Panc1 (cell line): ENCODE data around the gene IL12RB2. TPM values are rescaled to one million over a fixed set of nuclear protein-coding genes. Genes with fewer than 3 reads are reported as not detected.

ENCODE experiments used
- ATAC-seq: fragments of 200-7000 bp; cut with Tn5 transposase; 2 replicates; pipeline ENCODE4 v1.9.1; 2020; ENCODE audit warnings: mild to moderate bottlenecking, moderate library complexity
- BruUV-seq: library from RNA; stranded (reverse); fragments of 400-500 nt; replicated peaks from 2 replicates; lab custom pipeline; 2021; lab: Mats Ljungman, UMichigan
- CTCF ChIA-PET: fragments of 300-600 bp; sonication (Branson Sonifier 250); formaldehyde crosslinking; loops from one replicate; lab custom pipeline; 2022; ENCODE audit warnings: antibody characterized with exemption; lab: Charles Lee
- POLR2A ChIA-PET: fragments of 300-600 bp; sonication (Branson Sonifier 250); formaldehyde crosslinking; loops from one replicate; lab custom pipeline; 2022; ENCODE audit warnings: antibody characterized with exemption; lab: Charles Lee
- DNase-seq: peaks from one replicate; pipeline ENCODE4 v3.0.0-alpha.2; 2010; ENCODE audit warnings: low read depth, low spot score
- H3K27ac ChIP-seq: 2 replicates; pipeline ENCODE4 v1.5.1; 2011; ENCODE audit warnings: mild to moderate bottlenecking, low read length, inconsistent platforms
- H3K27me3 ChIP-seq: fragments of 200-500 bp; sonication (Bioruptor generic); 2 replicates; pipeline ENCODE4 v1.6.0; 2014; ENCODE audit warnings: low read length, inconsistent platforms; ENCODE audit not compliant: control insufficient read depth, insufficient read depth
- H3K36me3 ChIP-seq: fragments of 200-500 bp; sonication (Bioruptor generic); 2 replicates; pipeline ENCODE4 v1.5.1; 2014; ENCODE audit warnings: inconsistent platforms, mild to moderate bottlenecking, low read length, moderate library complexity; ENCODE audit not compliant: control insufficient read depth, insufficient read depth
- H3K4me1 ChIP-seq: 2 replicates; pipeline ENCODE4 v1.5.1; 2011; ENCODE audit warnings: inconsistent platforms, mild to moderate bottlenecking, low read length, moderate library complexity; ENCODE audit not compliant: control insufficient read depth, insufficient read depth
- H3K4me3 ChIP-seq, 2 experiments: 2 replicates each; pipeline ENCODE4 v1.5.1; 2011 to 2012; ENCODE audit warnings: low read depth in 2 of 2, low read length in 2 of 2, mild to moderate bottlenecking in 2 of 2, inconsistent platforms in 1 of 2, moderate library complexity in 1 of 2
- H3K9me3 ChIP-seq: fragments of 200-500 bp; sonication (Bioruptor generic); 2 replicates; pipeline ENCODE4 v1.5.1; 2014; ENCODE audit warnings: low read depth, mild to moderate bottlenecking, inconsistent platforms, low read length, moderate library complexity; ENCODE audit not compliant: control insufficient read depth, insufficient read depth
- CTCF ChIP-seq: fragments of 450-650 bp; IDR thresholded peaks from 2 replicates; pipeline ENCODE4 v1.5.1; 2017; ENCODE audit warnings: mild to moderate bottlenecking
- POLR2AphosphoS5 ChIP-seq: IDR thresholded peaks from 2 replicates; pipeline ENCODE4 v1.6.1; 2012; ENCODE audit warnings: mild to moderate bottlenecking, low read depth, low read length, moderate library complexity
- REST ChIP-seq, 2 experiments: IDR thresholded peaks; 2 replicates each; pipeline ENCODE4 v1.6.1; 2011 to 2012; ENCODE audit warnings: low read depth in 2 of 2, control low read depth in 1 of 2, low read length in 1 of 2, mild to moderate bottlenecking in 1 of 2, moderate library complexity in 1 of 2; ENCODE audit not compliant: insufficient read depth in 1 of 2
- SIN3A ChIP-seq: IDR thresholded peaks from 2 replicates; pipeline ENCODE4 v1.6.1; 2012; ENCODE audit warnings: low read depth, mild to moderate bottlenecking, low read length, moderate library complexity, borderline replicate concordance; ENCODE audit not compliant: insufficient read depth
- TCF7L2 ChIP-seq: IDR thresholded peaks from 2 replicates; pipeline ENCODE4 v1.6.1; 2011; ENCODE audit warnings: mild to moderate bottlenecking, low read depth, low read length, inconsistent platforms
- in situ Hi-C: cut with HindIII; loops from 2 replicates; pipeline ENCODE4 v1.10.0; 2016; ENCODE audit warnings: low sequenced_read_pairs, low pct_unique_long_range_greater_than_20kb
- intact Hi-C: fragments of 100-400 bp; cut with micrococcal nuclease; formaldehyde crosslinking; loops from one replicate; pipeline ENCODE4 v1.10.0; 2022; ENCODE audit not compliant: unreplicated experiment
- total RNA-seq: library from RNA; stranded (reverse); gene quantifications from one replicate; pipeline ENCODE4 v1.2.1, GENCODE V29; 2021; ENCODE audit not compliant: unreplicated experiment

IL12RB2 gene
- total RNA-seq, 1 experiment from 2014 or later = 0.26 TPM

GRCh38 chr1:67371043-67371442 is 63.4 kb downstream of the IL12RB2 start:
- no TSS peak for BruUV-seq
- ATAC-seq = no peak
- ChIA-PET POLR2A (no interaction called here), CTCF (no interaction called here)
- no peak for DNase-seq
- no peaks in the 10 kb centered on the region for H3K36me3 ChIP-seq
- in situ Hi-C loops (no loop called here), intact Hi-C loops (no loop called here)
- H3K27ac ChIP-seq = no peak overlapping the region
- H3K27me3 ChIP-seq = no peaks in the 10 kb centered on the region
- TF ChIP-seq POLR2AphosphoS5 = no peak
- TF ChIP-seq CTCF = no peak
- TF ChIP-seq REST (IDR thresholded peaks at IDR 0.05; ENCODE audit: insufficient read depth in 1 of 2, low read depth in 2 of 2, low read length in 1 of 2) = no peak
- no peak for TF ChIP-seq SIN3A
- TF ChIP-seq TCF7L2 = no peak
- no peaks in the 10 kb centered on the region for H3K4me1 ChIP-seq
- H3K9me3 ChIP-seq = no peaks in the 10 kb centered on the region
- no peak overlapping the region for H3K4me3 ChIP-seq

GRCh38 chr1:67371681-67372080 is 64.0 kb downstream of the IL12RB2 start:
- Histone ChIP-seq H3K36me3 (no peaks in the 10 kb centered on the region), H3K4me3 (no peak overlapping the region), H3K27me3 (no peaks in the 10 kb centered on the region), H3K27ac (no peak overlapping the region), H3K4me1 (no peaks in the 10 kb centered on the region), H3K9me3 (no peaks in the 10 kb centered on the region)
- in situ Hi-C loops (no loop called here), intact Hi-C loops (no loop called here)
- DNase-seq (no peak), ATAC-seq (no peak)
- ChIA-PET POLR2A (no interaction called here), CTCF (no interaction called here)
- no TSS peak for BruUV-seq
- no peak for TF ChIP-seq TCF7L2
- TF ChIP-seq REST (IDR thresholded peaks at IDR 0.05; ENCODE audit: insufficient read depth in 1 of 2, low read depth in 2 of 2, low read length in 1 of 2) = no peak
- no peak for TF ChIP-seq SIN3A
- no peak for TF ChIP-seq CTCF
- no peak for TF ChIP-seq POLR2AphosphoS5
